WI38 (cell line): ENCODE results near the gene LGALS3.

Source experiments
- H3K4me3 ChIP-seq: 2 replicates; pipeline ENCODE4 v1.5.1; 2011; ENCODE audit warnings: low read depth, mild to moderate bottlenecking, control low read depth, low read length
- CTCF ChIP-seq: IDR thresholded peaks from 2 replicates; pipeline ENCODE4 v1.5.1; 2012; ENCODE audit warnings: low read depth, mild to moderate bottlenecking, control low read depth, low read length

Gene LGALS3

DNA sequence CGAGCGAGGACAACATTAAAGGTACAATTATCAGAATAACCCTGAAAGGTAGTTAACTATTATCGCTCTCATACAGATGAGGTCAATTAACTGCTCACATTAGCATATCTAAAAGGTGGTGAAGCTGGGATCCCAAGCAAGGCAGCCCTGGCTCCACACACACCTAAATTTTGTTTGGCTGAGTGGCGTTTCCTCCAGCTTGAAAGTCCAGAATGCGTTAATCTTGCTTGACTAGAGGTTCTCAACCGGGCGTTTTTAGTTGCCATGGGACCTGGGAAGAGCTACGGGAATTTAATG is 61.8 kb downstream of the LGALS3 start:
- TF ChIP-seq CTCF = no peak
- peak overlapping the region; percentile 94 for H3K4me3 ChIP-seq

DNA sequence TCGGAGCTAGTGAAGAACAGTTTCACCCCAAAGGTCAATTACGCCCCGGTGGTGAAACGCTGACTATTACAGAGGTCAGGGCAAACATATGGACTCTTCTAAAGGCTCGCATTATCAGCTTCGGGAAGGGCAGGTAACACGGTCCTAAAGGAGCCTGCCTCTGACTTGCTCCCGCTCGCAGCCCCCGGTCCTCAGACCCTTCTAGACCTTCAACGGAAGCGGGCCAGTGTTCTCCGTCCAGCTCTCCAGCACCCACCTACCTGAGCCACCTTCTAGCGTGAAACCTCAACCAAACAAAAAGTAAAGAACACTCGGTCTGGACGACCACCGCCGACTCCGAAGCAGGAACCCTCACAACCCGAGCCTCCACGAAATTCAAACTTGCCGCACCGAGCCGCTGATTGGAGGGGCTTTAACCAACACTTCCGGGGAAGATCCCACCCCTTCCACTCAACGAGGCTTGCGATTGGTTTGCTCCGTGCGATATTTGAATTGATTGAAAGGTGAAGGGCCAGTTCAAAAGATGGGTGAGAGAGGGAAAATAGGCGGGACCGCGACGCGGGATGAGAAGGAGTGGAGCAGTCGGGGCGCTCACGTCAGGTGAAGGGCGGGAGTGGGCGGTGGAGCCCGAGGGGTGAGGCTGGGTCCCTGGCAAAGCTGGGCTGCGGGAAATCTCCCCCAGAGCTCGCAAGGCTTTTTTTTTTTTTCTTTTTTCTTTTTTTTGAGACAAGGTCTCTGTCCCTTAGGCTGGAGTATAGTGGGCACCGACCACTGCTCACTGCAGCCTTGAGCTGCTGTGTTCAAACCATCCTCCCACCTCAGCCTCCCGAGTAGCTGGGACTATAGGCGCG is 62.4 kb downstream of the LGALS3 start, which contains the start of gene DLGAP5:
Gene DLGAP5, minus strand, starts transcription at position 383 of the 851 bp plus-strand sequence. CDS start 2,406 bp downstream, outside the sequence.
- TF ChIP-seq CTCF = no peak
- peak within 1 kb of the TSS; percentile 94 for H3K4me3 ChIP-seq

DNA sequence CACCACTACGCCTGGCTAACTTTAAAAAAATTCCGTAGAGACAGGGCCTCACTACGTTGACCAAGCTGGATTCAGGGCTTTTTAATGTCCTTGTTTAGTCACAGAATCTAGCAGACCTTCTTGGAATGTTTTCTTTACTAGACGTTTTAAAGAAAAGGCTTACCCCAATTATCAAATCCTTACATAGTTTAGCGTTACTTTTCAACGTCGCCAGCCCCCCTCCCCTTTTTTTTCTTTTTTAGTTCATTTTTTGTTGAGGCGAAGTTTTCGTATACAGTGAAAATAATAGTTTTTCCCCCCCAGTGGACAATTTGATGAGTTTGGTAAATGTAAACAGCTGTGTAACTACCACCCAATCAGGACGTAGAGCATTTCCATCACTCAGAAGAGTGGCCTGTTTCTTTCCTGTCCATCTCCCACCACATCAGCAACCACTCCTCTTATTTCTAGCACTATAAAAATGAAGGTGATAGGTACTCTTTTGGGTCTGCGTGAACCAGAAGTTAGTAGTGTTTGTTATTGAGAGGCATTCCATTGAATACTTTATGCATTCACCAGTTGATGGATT is 63.1 kb downstream of the LGALS3 start:
- no peak for TF ChIP-seq CTCF
- peak overlapping the region; percentile 94 for H3K4me3 ChIP-seq

DNA sequence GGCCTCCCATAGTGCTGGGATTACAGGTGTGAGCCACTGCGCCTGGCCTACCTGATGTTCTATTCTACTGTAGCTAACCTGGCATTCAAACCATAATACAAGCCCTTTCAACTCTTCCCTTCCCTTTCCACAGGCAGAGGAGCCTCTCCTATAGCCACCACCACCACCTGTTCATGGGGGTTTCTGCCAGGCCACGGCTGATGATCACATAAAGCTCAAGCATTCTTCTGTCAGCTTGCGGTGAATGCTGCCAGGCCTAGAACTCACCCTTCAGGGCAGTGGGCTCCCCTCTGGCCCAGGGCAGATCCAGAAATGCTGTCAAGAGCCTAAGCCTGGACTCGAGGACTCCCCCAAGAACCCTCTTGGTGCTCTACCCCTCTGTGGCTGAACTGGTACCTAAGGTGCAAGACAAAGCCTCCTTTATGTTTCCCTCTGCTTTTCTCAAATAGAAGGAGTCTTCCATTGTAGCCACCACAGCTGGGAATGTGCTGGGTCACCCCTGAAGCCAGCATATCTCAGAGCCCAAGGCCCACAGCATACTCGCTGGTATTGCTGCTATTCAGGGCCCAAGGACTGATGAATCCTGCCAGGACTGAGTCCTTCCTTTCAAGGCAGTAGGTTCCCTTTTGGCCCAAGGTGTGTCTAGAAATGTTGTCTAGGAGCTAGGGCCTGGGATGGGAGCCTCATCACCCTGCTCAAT is 65.8 kb downstream of the LGALS3 start:
- TF ChIP-seq CTCF = no peak

More for the DNA sequence above, 65.8 kb downstream of the LGALS3 start:
- H3K4me3 ChIP-seq = no peak overlapping the region
